ENCODE results near the gene KIN.
"Not testable (repeated sequence)": the region's sequence is repeated elsewhere in the genome, so short reads cannot be mapped to it uniquely, and the experiment has no call there.

The KIN gene

GRCh38 chr10:7717767-7718166 is 70.0 kb downstream of the KIN start:
- no peaks in the 10 kb centered on the region for H4K20me1 ChIP-seq (ENCODE audit: insufficient read depth, low read length, poor library complexity, severe bottlenecking)
- H3K9ac ChIP-seq (ENCODE audit: low read depth, low read length, poor library complexity, severe bottlenecking), result no peak overlapping the region
- no peaks in the 10 kb centered on the region for H3K79me2 ChIP-seq (ENCODE audit: insufficient read depth, low read length)
- H3K9me3 ChIP-seq (ENCODE audit: insufficient read depth, low read depth, low read length), result no peaks in the 10 kb centered on the region
- H3K36me3 ChIP-seq (ENCODE audit: insufficient read depth, low read length), result no peaks in the 10 kb centered on the region
- no peaks in the 10 kb centered on the region for H3K4me1 ChIP-seq (ENCODE audit: insufficient read depth, low read length, poor library complexity, severe bottlenecking)
- H2AFZ ChIP-seq (ENCODE audit: low read length), result no peak overlapping the region
- no peaks in the 10 kb centered on the region for H3F3A ChIP-seq (ENCODE audit: low read depth)
- H3K4me3 ChIP-seq (ENCODE audit: low read length, poor library complexity, severe bottlenecking), result no peak overlapping the region
- no peaks in the 10 kb centered on the region for H3K9me2 ChIP-seq (replicated peaks; ENCODE audit: low read depth, low read length)
- H3K4me2 ChIP-seq (ENCODE audit: low read depth, low read length, poor library complexity, severe bottlenecking), result no peak overlapping the region
- no peak for TF ChIP-seq CTCF (conservative IDR thresholded peaks at IDR 0.05; ENCODE audit: low read length)
- no peak for TF ChIP-seq EZH2phosphoT487 (IDR thresholded peaks at IDR 0.05; ENCODE audit: borderline replicate concordance)
- H3K27me3 ChIP-seq (ENCODE audit: insufficient read depth, low read length, poor library complexity, severe bottlenecking), result no peaks in the 10 kb centered on the region

GRCh38 chr10:7715515-7715914 is 72.3 kb downstream of the KIN start:
- H3K9ac ChIP-seq (ENCODE audit: low read depth, low read length, poor library complexity, severe bottlenecking), result no peak overlapping the region
- no peaks in the 10 kb centered on the region for H3K27me3 ChIP-seq (ENCODE audit: insufficient read depth, low read length, poor library complexity, severe bottlenecking)
- H3K4me1 ChIP-seq (ENCODE audit: insufficient read depth, low read length, poor library complexity, severe bottlenecking), result no peaks in the 10 kb centered on the region
- H3K79me2 ChIP-seq (ENCODE audit: insufficient read depth, low read length), result no peaks in the 10 kb centered on the region
- no peaks in the 10 kb centered on the region for H3K9me3 ChIP-seq (ENCODE audit: insufficient read depth, low read depth, low read length)
- no peaks in the 10 kb centered on the region for H3K36me3 ChIP-seq (ENCODE audit: insufficient read depth, low read length)
- no peaks in the 10 kb centered on the region for H4K20me1 ChIP-seq (ENCODE audit: insufficient read depth, low read length, poor library complexity, severe bottlenecking)
- no peak for TF ChIP-seq EZH2phosphoT487 (IDR thresholded peaks at IDR 0.05; ENCODE audit: borderline replicate concordance)
- TF ChIP-seq CTCF (conservative IDR thresholded peaks at IDR 0.05; ENCODE audit: low read length), result no peak
- H3K4me3 ChIP-seq (ENCODE audit: low read length, poor library complexity, severe bottlenecking), result no peak overlapping the region
- H2AFZ ChIP-seq (ENCODE audit: low read length), result no peak overlapping the region
- no peak overlapping the region for H3K4me2 ChIP-seq (ENCODE audit: low read depth, low read length, poor library complexity, severe bottlenecking)
- H3K9me2 ChIP-seq (replicated peaks; ENCODE audit: low read depth, low read length), result no peaks in the 10 kb centered on the region
- no peaks in the 10 kb centered on the region for H3F3A ChIP-seq (ENCODE audit: low read depth)

- H3F3A ChIP-seq (ENCODE audit: low read depth); H3K27me3 ChIP-seq (ENCODE audit: insufficient read depth, low read length, poor library complexity, severe bottlenecking); H3K9me2 ChIP-seq (replicated peaks; ENCODE audit: low read depth, low read length); H2AFZ ChIP-seq (ENCODE audit: low read length); H3K4me2 ChIP-seq (ENCODE audit: low read depth, low read length, poor library complexity, severe bottlenecking); H3K36me3 ChIP-seq (ENCODE audit: insufficient read depth, low read length); H3K9me3 ChIP-seq (ENCODE audit: insufficient read depth, low read depth, low read length); H4K20me1 ChIP-seq (ENCODE audit: insufficient read depth, low read length, poor library complexity, severe bottlenecking); H3K79me2 ChIP-seq (ENCODE audit: insufficient read depth, low read length); H3K4me3 ChIP-seq (ENCODE audit: low read length, poor library complexity, severe bottlenecking); H3K9ac ChIP-seq (ENCODE audit: low read depth, low read length, poor library complexity, severe bottlenecking); H3K4me1 ChIP-seq (ENCODE audit: insufficient read depth, low read length, poor library complexity, severe bottlenecking): not testable (repeated sequence)
These were observed 76.7 kb downstream of the KIN start for GRCh38 chr10:7711075-7711474.

- Histone ChIP-seq H3K79me2 (ENCODE audit: insufficient read depth, low read length) (no peaks in the 10 kb centered on the region), H3K9me2 (replicated peaks; ENCODE audit: low read depth, low read length) (no peaks in the 10 kb centered on the region), H3K36me3 (ENCODE audit: insufficient read depth, low read length) (no peaks in the 10 kb centered on the region), H3K9me3 (ENCODE audit: insufficient read depth, low read depth, low read length) (no peaks in the 10 kb centered on the region), H4K20me1 (ENCODE audit: insufficient read depth, low read length, poor library complexity, severe bottlenecking) (no peaks in the 10 kb centered on the region), H3K4me1 (ENCODE audit: insufficient read depth, low read length, poor library complexity, severe bottlenecking) (no peaks in the 10 kb centered on the region), H3K4me3 (ENCODE audit: low read length, poor library complexity, severe bottlenecking) (no peak overlapping the region), H3K4me2 (ENCODE audit: low read depth, low read length, poor library complexity, severe bottlenecking) (no peak overlapping the region), H2AFZ (ENCODE audit: low read length) (no peak overlapping the region), H3K27me3 (ENCODE audit: insufficient read depth, low read length, poor library complexity, severe bottlenecking) (peaks cover 11% of the 10 kb centered on the region), H3K9ac (ENCODE audit: low read depth, low read length, poor library complexity, severe bottlenecking) (no peak overlapping the region), H3F3A (ENCODE audit: low read depth) (no peaks in the 10 kb centered on the region)
- TF ChIP-seq EZH2phosphoT487 (IDR thresholded peaks at IDR 0.05; ENCODE audit: borderline replicate concordance) (no peak), CTCF (conservative IDR thresholded peaks at IDR 0.05; ENCODE audit: low read length) (no peak)
These were observed 77.3 kb downstream of the KIN start for GRCh38 chr10:7710446-7710845.

Measured in Loucy (cell line).